Measurements from ENCODE around the gene SLC2A10.

DNA sequence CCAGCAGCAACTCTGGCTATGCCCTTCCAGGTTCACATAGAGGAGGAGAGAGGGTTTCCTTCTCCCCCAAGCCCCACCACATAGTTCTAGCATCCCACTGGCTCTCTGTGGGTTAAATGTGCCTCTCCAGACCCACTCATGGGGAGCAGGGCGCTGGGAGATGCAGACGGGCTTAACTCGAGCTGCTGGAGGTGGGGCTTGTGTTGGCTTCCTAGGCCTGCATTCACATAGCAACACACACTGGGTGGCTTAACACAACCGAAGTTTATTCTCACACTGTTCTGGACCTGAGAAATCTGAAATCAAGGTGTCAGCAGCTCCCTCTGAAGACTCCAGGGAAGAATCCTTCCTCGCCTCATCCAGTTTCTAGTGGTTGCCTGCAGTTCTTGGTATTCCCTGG, 33.6 kb downstream of the SLC2A10 start:
- TF ChIP-seq, protein P1, sequence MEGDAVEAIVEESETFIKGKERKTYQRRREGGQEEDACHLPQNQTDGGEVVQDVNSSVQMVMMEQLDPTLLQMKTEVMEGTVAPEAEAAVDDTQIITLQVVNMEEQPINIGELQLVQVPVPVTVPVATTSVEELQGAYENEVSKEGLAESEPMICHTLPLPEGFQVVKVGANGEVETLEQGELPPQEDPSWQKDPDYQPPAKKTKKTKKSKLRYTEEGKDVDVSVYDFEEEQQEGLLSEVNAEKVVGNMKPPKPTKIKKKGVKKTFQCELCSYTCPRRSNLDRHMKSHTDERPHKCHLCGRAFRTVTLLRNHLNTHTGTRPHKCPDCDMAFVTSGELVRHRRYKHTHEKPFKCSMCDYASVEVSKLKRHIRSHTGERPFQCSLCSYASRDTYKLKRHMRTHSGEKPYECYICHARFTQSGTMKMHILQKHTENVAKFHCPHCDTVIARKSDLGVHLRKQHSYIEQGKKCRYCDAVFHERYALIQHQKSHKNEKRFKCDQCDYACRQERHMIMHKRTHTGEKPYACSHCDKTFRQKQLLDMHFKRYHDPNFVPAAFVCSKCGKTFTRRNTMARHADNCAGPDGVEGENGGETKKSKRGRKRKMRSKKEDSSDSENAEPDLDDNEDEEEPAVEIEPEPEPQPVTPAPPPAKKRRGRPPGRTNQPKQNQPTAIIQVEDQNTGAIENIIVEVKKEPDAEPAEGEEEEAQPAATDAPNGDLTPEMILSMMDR (conservative IDR thresholded peaks at IDR 0.05; ENCODE audit: low read depth, low read length): no peak
- no peak for TF ChIP-seq EZH2 (IDR thresholded peaks at IDR 0.05; ENCODE audit: borderline replicate concordance, low read depth, low read length, poor library complexity, severe bottlenecking)
